SU-DHL-6 (cell line): ENCODE data around the gene KATNIP.

Experiments
- H2AFZ ChIP-seq: fragments of 200-600 bp; sonication (generic); 2 replicates; pipeline ENCODE4 v1.6.1; 2014; ENCODE audit warnings: low read depth, mild to moderate bottlenecking, moderate library complexity, mixed read lengths, antibody characterized with exemption, low read length; ENCODE audit not compliant: severe bottlenecking
- H3F3A ChIP-seq: fragments of 200-600 bp; shearing (Covaris generic); 2 replicates; pipeline ENCODE4 v1.6.0; 2016; ENCODE audit warnings: antibody characterized with exemption, mild to moderate bottlenecking; ENCODE audit not compliant: insufficient read depth
- H3K27ac ChIP-seq: fragments of 200-600 bp; sonication (generic); 2 replicates; pipeline ENCODE4 v1.5.1; 2016; ENCODE audit warnings: low read depth, mild to moderate bottlenecking, low read length, moderate library complexity, mixed read lengths
- H3K27me3 ChIP-seq: fragments of 200-600 bp; sonication (generic), shearing (Covaris generic); 2 replicates; pipeline ENCODE4 v1.6.0; 2014; ENCODE audit warnings: mild to moderate bottlenecking, low read length
- H3K36me3 ChIP-seq: fragments of 200-600 bp; sonication (generic); 2 replicates; pipeline ENCODE4 v1.6.1; 2014; ENCODE audit warnings: mild to moderate bottlenecking, low read length, mixed read lengths
- H3K4me2 ChIP-seq: fragments of 300-600, 200-600 bp; shearing (Covaris generic), sonication (generic); 2 replicates; pipeline ENCODE4 v1.6.0; 2014; ENCODE audit warnings: low read length, low read depth, mild to moderate bottlenecking; ENCODE audit not compliant: poor library complexity, severe bottlenecking
- H3K4me3 ChIP-seq: fragments of 200-600 bp; sonication (generic); 2 replicates; pipeline ENCODE4 v1.5.1; 2014; ENCODE audit warnings: antibody characterized with exemption, low read length, mild to moderate bottlenecking, mixed read lengths; ENCODE audit not compliant: insufficient read depth, poor library complexity, severe bottlenecking
- H3K79me2 ChIP-seq: fragments of 200-600 bp; sonication (generic); 2 replicates; pipeline ENCODE4 v1.6.1; 2014; ENCODE audit warnings: mild to moderate bottlenecking, low read length, moderate library complexity; ENCODE audit not compliant: insufficient read depth
- H3K9ac ChIP-seq: fragments of 200-600 bp; sonication (generic); 2 replicates; pipeline ENCODE4 v1.7.0; 2014; ENCODE audit warnings: mild to moderate bottlenecking, low read length
- H3K9me2 ChIP-seq: fragments of 200-600 bp; sonication (generic); replicated peaks from 2 replicates; pipeline ENCODE4 v1.6.1; 2014; ENCODE audit warnings: low read length; ENCODE audit not compliant: insufficient read depth
- H3K9me3 ChIP-seq: fragments of 200-600 bp; sonication (generic); 2 replicates; pipeline ENCODE4 v1.6.1; 2014; ENCODE audit warnings: low read length, mixed read lengths; ENCODE audit not compliant: insufficient read depth
- H4K20me1 ChIP-seq: fragments of 200-600 bp; sonication (generic); 2 replicates; pipeline ENCODE4 v1.6.1; 2014; ENCODE audit warnings: low read depth, mild to moderate bottlenecking, antibody characterized with exemption, low read length, moderate library complexity, mixed read lengths
- CTCF ChIP-seq: fragments of 200-600 bp; sonication (generic); IDR thresholded peaks from one replicate; pipeline ENCODE4 v1.5.1; 2017; ENCODE audit warnings: antibody characterized with exemption, mild to moderate bottlenecking, low read length, moderate library complexity; ENCODE audit not compliant: insufficient read depth, poor library complexity, severe bottlenecking
- EZH2phosphoT487 ChIP-seq: fragments of 200-600 bp; sonication (generic), shearing (Covaris generic); conservative IDR thresholded peaks from 2 replicates; pipeline ENCODE4 v1.6.1; 2018; ENCODE audit warnings: mild to moderate bottlenecking, antibody characterized with exemption, low read length, moderate library complexity, mixed read lengths

Gene KATNIP

DNA sequence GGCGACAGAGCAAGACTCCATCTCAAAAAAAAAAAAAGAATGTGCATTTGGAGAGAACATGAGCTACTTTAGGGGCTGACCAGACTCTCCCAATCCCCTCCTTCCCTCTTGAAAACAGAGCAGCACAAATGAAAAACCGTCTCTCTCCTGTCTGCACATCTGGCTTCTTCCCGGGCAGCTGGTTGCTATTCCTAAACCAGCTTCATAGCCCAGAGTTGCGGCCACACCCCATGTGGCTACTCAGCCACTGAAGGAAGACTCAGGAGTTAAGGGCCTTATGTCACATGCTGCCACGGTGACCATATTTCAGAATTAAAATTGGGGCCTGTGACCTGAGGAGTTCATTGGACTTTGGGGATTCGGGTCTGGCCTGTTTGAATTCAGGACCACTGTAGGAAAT is 48.3 kb downstream of the KATNIP start:
- Histone ChIP-seq H3K9me2 (no peaks in the 10 kb centered on the region), H3K27me3 (no peaks in the 10 kb centered on the region), H3K4me3 (no peak overlapping the region), H3K9ac (no peak overlapping the region), H3K36me3 (no peaks in the 10 kb centered on the region), H4K20me1 (no peaks in the 10 kb centered on the region), H2AFZ (no peak overlapping the region), H3K27ac (no peak overlapping the region), H3K9me3 (no peaks in the 10 kb centered on the region), H3K79me2 (no peaks in the 10 kb centered on the region), H3F3A (no peaks in the 10 kb centered on the region), H3K4me2 (no peak overlapping the region)
- TF ChIP-seq EZH2phosphoT487 = no peak
- no peak for TF ChIP-seq CTCF

- H4K20me1 ChIP-seq = no peaks in the 10 kb centered on the region
- no peaks in the 10 kb centered on the region for H3K36me3 ChIP-seq
- no peak overlapping the region for H3K27ac ChIP-seq
- TF ChIP-seq CTCF (no peak), EZH2phosphoT487 (no peak)
- H3K79me2 ChIP-seq = no peaks in the 10 kb centered on the region
- H3K4me2 ChIP-seq = no peak overlapping the region
- no peaks in the 10 kb centered on the region for H3K27me3 ChIP-seq
- no peaks in the 10 kb centered on the region for H3K9me3 ChIP-seq
- no peak overlapping the region for H3K4me3 ChIP-seq
- H3K9ac ChIP-seq = no peak overlapping the region
- H3F3A ChIP-seq = no peaks in the 10 kb centered on the region
- H2AFZ ChIP-seq = no peak overlapping the region
- H3K9me2 ChIP-seq = no peaks in the 10 kb centered on the region
Observed at GRCh38 chr16:27598931-27599565, 49.1 kb downstream of the KATNIP start.

GRCh38 chr16:27599606-27600005 is 49.7 kb downstream of the KATNIP start:
- H3K36me3 ChIP-seq = no peaks in the 10 kb centered on the region
- no peaks in the 10 kb centered on the region for H3F3A ChIP-seq
- H3K9ac ChIP-seq = no peak overlapping the region
- H4K20me1 ChIP-seq = no peaks in the 10 kb centered on the region
- TF ChIP-seq CTCF (no peak), EZH2phosphoT487 (no peak)
- no peaks in the 10 kb centered on the region for H3K9me2 ChIP-seq
- no peak overlapping the region for H3K4me2 ChIP-seq
- H3K79me2 ChIP-seq = no peaks in the 10 kb centered on the region
- H2AFZ ChIP-seq = no peak overlapping the region
- no peaks in the 10 kb centered on the region for H3K9me3 ChIP-seq
- no peak overlapping the region for H3K27ac ChIP-seq
- no peak overlapping the region for H3K4me3 ChIP-seq
- H3K27me3 ChIP-seq = no peaks in the 10 kb centered on the region
